Left ventricle myocardium inferior (tissue), 1 donor: ENCODE data around the gene EEFSEC. TPM values are rescaled to one million over a fixed set of nuclear protein-coding genes. Genes with fewer than 3 reads are reported as not detected.

ENCODE experiments used
- DNase-seq: peaks from one replicate; pipeline ENCODE4 v3.0.0-alpha.2; 2020
- H3K27ac ChIP-seq: fragments of 200-600 bp; replicated peaks from 2 replicates; pipeline ENCODE4 v1.8.0; 2021
- H3K27me3 ChIP-seq: fragments of 200-600 bp; 2 replicates; pipeline ENCODE4 v1.8.0; 2021; ENCODE audit warnings: low read depth
- H3K36me3 ChIP-seq: fragments of 200-600 bp; 2 replicates; pipeline ENCODE4 v1.8.0; 2021
- H3K4me1 ChIP-seq: fragments of 200-600 bp; 2 replicates; pipeline ENCODE4 v1.8.0; 2021
- H3K4me3 ChIP-seq: fragments of 200-600 bp; 2 replicates; pipeline ENCODE4 v1.8.0; 2021; ENCODE audit warnings: mild to moderate bottlenecking, moderate library complexity
- H3K9me3 ChIP-seq: fragments of 200-600 bp; replicated peaks from 2 replicates; pipeline ENCODE4 v1.8.0; 2021
- CTCF ChIP-seq: fragments of 200-600 bp; IDR thresholded peaks from 2 replicates; pipeline ENCODE4 v1.8.0; 2021; ENCODE audit warnings: antibody characterized with exemption, mild to moderate bottlenecking, borderline replicate concordance
- intact Hi-C: fragments of 100-400 bp; cut with micrococcal nuclease; formaldehyde crosslinking; loops from one replicate; pipeline ENCODE4 v1.11.0; 2022
- total RNA-seq: library from RNA; stranded (reverse); fragmentation: NEBNext Ultra II Directional; extraction: Animal tissue kit (Norgen Biotek cat#: 25700); gene quantifications from one replicate; pipeline ENCODE4 v1.2.1, GENCODE V29; 2021
- donor health status: DM: no; HTN: yes; CAD: no; lungs with severe emphysema.

Gene EEFSEC
- total RNA-seq, 1 donor from 2014 or later, result 23.7 TPM

DNA sequence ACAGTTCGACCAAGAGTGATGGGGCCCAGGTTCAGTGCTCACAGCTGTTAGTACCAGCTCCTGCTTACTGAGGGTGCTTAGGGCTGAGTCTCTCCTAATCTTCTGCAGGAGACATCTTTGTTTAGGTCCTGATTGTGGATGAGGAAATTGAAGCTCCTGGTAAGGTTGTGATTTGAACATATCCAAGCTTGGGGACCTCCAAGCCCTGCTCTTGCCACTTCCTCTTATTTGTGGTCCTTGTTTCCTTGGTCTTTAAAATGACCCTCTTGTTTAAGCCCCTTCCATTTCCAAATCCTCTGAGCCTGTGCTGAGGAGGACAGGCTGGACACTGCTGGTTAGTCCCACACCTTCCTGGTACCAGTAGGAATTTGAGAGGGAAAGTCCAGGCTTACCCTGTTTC is 87.0 kb downstream of the EEFSEC start:
- Histone ChIP-seq H3K4me3 (no peak overlapping the region), H3K9me3 (no peaks in the 10 kb centered on the region), H3K4me1 (peaks cover 31% of the 10 kb centered on the region), H3K27me3 (no peaks in the 10 kb centered on the region), H3K27ac (no peak overlapping the region), H3K36me3 (no peaks in the 10 kb centered on the region)
- intact Hi-C loops, result no loop called here
- TF ChIP-seq CTCF, result no peak
- no peak for DNase-seq

DNA sequence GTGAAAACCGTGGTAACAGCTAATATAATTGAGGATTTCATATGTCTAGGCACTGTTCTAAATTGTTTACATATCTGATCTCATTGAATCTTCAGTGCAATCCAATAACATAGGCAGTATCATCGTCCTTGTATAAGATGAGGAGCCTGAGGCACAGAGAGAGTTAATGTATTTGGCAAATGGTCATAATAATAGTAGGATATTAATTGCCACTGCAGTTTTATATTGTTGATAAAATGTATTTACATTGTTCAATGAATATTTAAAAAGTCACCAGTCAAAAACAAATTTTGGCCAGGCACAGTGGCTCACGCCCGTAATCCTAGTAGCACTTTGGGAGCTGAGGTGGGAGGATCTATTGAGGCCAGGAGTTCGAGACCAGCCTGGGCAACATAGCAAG is 88.5 kb downstream of the EEFSEC start:
- Histone ChIP-seq H3K4me1 (peaks cover 19% of the 10 kb centered on the region), H3K27me3 (no peaks in the 10 kb centered on the region), H3K27ac (no peak overlapping the region), H3K36me3 (peaks cover under 1% of the 10 kb centered on the region), H3K9me3 (no peaks in the 10 kb centered on the region), H3K4me3 (no peak overlapping the region)
- intact Hi-C loops, result no loop called here
- DNase-seq, result no peak
- no peak for TF ChIP-seq CTCF

- H3K4me1 ChIP-seq, result peaks cover 6% of the 10 kb centered on the region
- no peak for TF ChIP-seq CTCF
- DNase-seq, result no peak
- H3K4me3 ChIP-seq, result no peak overlapping the region
- H3K36me3 ChIP-seq, result peaks cover 7% of the 10 kb centered on the region
- no peaks in the 10 kb centered on the region for H3K9me3 ChIP-seq
- intact Hi-C loops, result no loop called here
- H3K27me3 ChIP-seq, result no peaks in the 10 kb centered on the region
- no peak overlapping the region for H3K27ac ChIP-seq
Measured at GRCh38 chr3:128242818-128243601, 89.7 kb downstream of the EEFSEC start.

- TF ChIP-seq CTCF, result no peak
- H3K4me1 ChIP-seq, result peaks cover 3% of the 10 kb centered on the region
- DNase-seq, result no peak
- H3K36me3 ChIP-seq, result peaks cover 15% of the 10 kb centered on the region
- no peak overlapping the region for H3K27ac ChIP-seq
- H3K27me3 ChIP-seq, result no peaks in the 10 kb centered on the region
- H3K9me3 ChIP-seq, result no peaks in the 10 kb centered on the region
- no peak overlapping the region for H3K4me3 ChIP-seq
- intact Hi-C loops, result no loop called here
Measured at GRCh38 chr3:128243602-128244504, 90.6 kb downstream of the EEFSEC start.

DNA sequence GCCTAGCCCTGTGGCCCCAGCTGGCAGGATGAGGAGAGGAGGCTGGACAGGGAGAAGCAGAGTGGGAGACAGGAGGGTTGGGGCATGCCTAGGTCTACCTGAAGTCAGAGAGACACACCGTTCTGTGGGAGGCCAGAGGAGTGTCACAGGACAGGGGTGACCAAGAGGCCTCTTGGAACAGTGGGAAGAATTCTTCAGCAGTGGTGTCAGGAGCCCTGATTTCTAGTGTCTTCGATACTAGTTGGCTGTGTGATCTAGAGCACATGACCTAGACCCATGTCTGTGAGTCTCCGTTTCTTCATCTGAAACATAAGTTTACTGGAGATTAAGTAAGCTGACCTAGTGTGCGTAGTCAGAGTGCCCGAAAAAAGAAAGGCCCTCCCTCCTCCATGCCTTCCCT is 92.2 kb downstream of the EEFSEC start:
- intact Hi-C loops, result no loop called here
- Histone ChIP-seq H3K4me3 (no peak overlapping the region), H3K36me3 (peaks cover 25% of the 10 kb centered on the region), H3K9me3 (peaks cover 5% of the 10 kb centered on the region), H3K27ac (no peak overlapping the region), H3K4me1 (peaks cover 3% of the 10 kb centered on the region), H3K27me3 (no peaks in the 10 kb centered on the region)
- no peak for TF ChIP-seq CTCF
- no peak for DNase-seq
